ENCODE measurements around the gene LDB1. TPM values are rescaled to one million over a fixed set of nuclear protein-coding genes. Genes with fewer than 3 reads are reported as not detected.

Gene LDB1
- total RNA-seq, 1 donor from 2014 or later, result 122 TPM

DNA sequence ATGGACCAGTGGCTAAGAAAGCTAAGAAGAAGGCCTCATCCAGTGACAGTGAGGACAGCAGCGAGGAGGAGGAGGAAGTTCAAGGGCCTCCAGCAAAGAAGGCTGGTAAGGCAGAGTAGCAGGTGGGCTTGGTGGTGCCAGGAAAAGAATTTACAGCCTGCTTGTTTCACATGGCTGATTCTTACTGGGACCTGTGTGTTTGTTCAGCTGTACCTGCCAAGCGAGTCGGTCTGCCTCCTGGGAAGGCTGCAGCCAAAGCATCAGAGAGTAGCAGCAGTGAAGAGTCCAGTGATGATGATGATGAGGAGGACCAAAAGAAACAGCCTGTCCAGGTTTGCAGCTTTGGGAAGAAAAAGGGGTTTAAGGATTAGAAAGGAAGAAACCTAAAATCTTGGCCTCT, 37.1 kb upstream of the LDB1 start:
- H3K9me3 Mint-ChIP-seq, result no peaks in the 10 kb centered on the region
- H3K27ac Mint-ChIP-seq (ENCODE audit: unreplicated experiment), result no peak overlapping the region
- peaks cover 13% of the 10 kb centered on the region for H3K4me1 Mint-ChIP-seq

DNA sequence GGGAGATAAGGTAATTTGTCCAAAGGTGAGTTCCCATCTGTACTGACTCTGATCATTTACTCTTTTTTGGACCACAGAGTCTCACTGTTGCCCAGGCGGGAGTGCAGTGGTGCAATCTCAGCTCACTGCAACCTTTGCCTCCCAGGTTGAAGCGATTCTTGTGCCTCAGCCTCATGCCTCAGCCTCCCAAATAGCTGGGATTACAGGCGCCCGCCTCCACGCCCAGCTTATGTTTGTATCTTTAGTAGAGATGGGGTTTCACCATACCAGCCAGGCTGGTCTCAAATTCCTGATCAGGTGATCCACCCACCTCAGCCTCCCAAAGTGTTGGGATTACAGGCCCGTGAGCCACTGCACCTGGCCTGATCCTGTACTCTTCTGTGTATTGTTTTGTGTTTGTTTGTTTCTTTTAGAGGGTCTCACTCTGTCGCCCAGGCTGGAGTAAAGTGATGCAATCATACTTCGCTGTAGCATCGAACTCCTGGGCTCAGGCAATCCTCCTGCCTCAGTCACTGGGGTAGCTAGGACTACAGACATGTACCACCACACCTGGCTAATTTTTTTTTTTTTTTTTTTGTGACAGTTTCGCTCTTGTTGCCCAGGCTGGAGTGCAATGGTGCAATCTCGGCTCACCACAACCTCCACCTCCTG, 34.4 kb upstream of the LDB1 start:
- H3K9me3 Mint-ChIP-seq, result no peaks in the 10 kb centered on the region
- DNase-seq (ENCODE audit: low read depth, low spot score), result no peak
- peaks cover 15% of the 10 kb centered on the region for H3K36me3 Mint-ChIP-seq (ENCODE audit: low read depth)
- H3K4me3 Mint-ChIP-seq, result peak overlapping the region; percentile 98
- peaks cover 26% of the 10 kb centered on the region for H3K4me1 Mint-ChIP-seq
- H3K27ac Mint-ChIP-seq (ENCODE audit: unreplicated experiment), result no peak overlapping the region
- no peaks in the 10 kb centered on the region for H3K27me3 Mint-ChIP-seq (ENCODE audit: low read depth)
- TF ChIP-seq, protein P1, sequence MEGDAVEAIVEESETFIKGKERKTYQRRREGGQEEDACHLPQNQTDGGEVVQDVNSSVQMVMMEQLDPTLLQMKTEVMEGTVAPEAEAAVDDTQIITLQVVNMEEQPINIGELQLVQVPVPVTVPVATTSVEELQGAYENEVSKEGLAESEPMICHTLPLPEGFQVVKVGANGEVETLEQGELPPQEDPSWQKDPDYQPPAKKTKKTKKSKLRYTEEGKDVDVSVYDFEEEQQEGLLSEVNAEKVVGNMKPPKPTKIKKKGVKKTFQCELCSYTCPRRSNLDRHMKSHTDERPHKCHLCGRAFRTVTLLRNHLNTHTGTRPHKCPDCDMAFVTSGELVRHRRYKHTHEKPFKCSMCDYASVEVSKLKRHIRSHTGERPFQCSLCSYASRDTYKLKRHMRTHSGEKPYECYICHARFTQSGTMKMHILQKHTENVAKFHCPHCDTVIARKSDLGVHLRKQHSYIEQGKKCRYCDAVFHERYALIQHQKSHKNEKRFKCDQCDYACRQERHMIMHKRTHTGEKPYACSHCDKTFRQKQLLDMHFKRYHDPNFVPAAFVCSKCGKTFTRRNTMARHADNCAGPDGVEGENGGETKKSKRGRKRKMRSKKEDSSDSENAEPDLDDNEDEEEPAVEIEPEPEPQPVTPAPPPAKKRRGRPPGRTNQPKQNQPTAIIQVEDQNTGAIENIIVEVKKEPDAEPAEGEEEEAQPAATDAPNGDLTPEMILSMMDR (conservative IDR thresholded peaks at IDR 0.05), result no peak

More for the DNA sequence above, 37.1 kb upstream of the LDB1 start:
- H3K27me3 Mint-ChIP-seq (ENCODE audit: low read depth), result no peaks in the 10 kb centered on the region
- DNase-seq (ENCODE audit: low read depth, low spot score), result no peak
- H3K4me3 Mint-ChIP-seq, result no peak overlapping the region
- H3K36me3 Mint-ChIP-seq (ENCODE audit: low read depth), result peaks cover 18% of the 10 kb centered on the region
- TF ChIP-seq, protein P1 (conservative IDR thresholded peaks at IDR 0.05), result no peak

DNA sequence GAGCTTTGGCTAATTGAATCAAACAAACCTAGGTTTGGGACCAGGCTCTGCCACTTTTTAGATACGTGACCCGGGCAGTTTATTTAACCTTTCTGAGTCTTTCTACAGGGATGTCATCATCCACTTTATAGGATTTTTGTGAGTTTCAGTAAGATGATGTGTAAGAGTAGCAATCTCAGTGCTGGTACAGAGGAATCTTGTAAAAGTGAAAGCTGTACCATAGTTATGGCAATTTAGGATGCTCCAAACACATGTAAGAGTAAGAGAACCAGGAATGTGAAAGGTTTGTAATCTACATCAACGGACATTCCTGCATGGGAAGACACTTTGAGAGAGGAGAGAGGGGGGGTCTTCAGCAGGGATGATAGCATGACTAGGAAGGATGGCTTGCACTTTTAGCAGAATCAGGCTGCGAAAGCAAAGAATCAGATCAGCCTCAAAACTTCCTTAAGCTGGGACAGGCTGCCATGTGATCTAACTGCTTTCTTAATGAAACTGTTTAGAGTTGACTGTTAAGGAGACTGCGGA, 33.0 kb upstream of the LDB1 start:
- H3K9me3 Mint-ChIP-seq, result no peaks in the 10 kb centered on the region
- H3K27ac Mint-ChIP-seq (ENCODE audit: unreplicated experiment), result peak overlapping the region; percentile 99
- peaks cover 26% of the 10 kb centered on the region for H3K4me1 Mint-ChIP-seq
- TF ChIP-seq, protein P1 (conservative IDR thresholded peaks at IDR 0.05), result no peak
- no peaks in the 10 kb centered on the region for H3K27me3 Mint-ChIP-seq (ENCODE audit: low read depth)
- peaks cover 21% of the 10 kb centered on the region for H3K36me3 Mint-ChIP-seq (ENCODE audit: low read depth)
- DNase-seq (ENCODE audit: low read depth, low spot score), result no peak
- H3K4me3 Mint-ChIP-seq, result peak overlapping the region; percentile 98

DNA sequence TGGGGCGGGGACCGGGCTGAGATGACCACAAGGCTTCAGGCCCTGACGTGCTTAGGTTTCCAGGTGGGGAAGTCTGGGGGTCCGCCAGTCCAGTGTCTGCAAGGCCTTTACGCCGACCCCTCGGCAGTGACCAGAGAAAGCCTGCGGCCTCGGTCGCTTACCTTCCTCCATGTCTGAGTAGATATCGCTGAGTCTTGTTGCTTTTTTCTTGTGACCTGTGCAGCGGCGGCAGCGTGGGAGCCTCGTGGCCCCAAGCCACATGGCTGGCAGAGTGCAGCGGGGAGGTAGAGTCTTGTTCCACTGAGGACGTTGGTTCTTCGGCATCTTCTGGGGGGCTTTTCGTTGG, 32.4 kb upstream of the LDB1 start:
- H3K27me3 Mint-ChIP-seq (ENCODE audit: low read depth), result no peaks in the 10 kb centered on the region
- H3K36me3 Mint-ChIP-seq (ENCODE audit: low read depth), result peaks cover 24% of the 10 kb centered on the region
- TF ChIP-seq, protein P1 (conservative IDR thresholded peaks at IDR 0.05), result no peak
- DNase-seq (ENCODE audit: low read depth, low spot score), result no peak
- no peaks in the 10 kb centered on the region for H3K9me3 Mint-ChIP-seq
- peak overlapping the region; percentile 98 for H3K4me3 Mint-ChIP-seq
- peaks cover 26% of the 10 kb centered on the region for H3K4me1 Mint-ChIP-seq
- peak overlapping the region; percentile 99 for H3K27ac Mint-ChIP-seq (ENCODE audit: unreplicated experiment)

DNA sequence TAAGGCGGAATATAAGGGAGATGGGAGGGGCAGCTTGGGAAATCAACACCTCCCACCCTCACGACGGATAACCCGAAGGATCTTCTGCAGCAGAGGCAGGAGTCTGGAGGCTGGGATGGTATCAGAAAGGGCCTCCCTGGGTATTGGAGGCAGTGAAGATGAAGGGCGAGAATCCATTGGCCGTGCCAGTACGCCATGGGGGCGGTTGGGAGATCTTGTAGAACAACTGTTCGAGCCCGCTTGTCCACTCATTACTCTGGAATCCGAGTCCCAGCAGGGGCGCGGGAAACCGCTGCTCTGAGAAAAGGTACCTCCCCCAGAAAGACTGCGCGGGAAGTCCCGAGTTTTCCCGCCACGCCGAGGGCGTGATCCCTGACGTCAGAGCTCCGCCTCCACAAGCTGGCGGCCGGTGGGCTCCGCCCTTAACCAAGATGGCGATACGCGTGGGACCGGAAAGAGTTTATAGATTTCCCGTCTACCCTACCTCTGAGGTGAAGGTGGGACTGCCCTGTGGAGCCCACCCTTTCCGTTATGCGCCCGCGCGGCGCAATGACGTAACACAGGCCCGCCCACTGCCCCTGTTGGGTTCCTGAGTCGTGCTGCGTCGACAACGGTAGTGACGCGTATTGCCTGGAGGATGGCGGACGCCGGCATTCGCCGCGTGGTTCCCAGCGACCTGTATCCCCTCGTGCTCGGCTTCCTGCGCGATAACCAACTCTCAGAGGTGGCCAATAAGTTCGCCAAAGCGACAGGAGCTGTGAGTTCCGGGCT, 31.8 kb upstream of the LDB1 start, which contains the start of gene NOLC1:
Gene NOLC1, plus strand, starts transcription at position 616 of the 771 bp plus-strand sequence. Its CDS starts 22 bp downstream, at position 638.
- H3K36me3 Mint-ChIP-seq (ENCODE audit: low read depth), result peaks cover 26% of the 10 kb centered on the region
- no peaks in the 10 kb centered on the region for H3K9me3 Mint-ChIP-seq
- peak within 1 kb of the TSS; percentile 99 for H3K27ac Mint-ChIP-seq (ENCODE audit: unreplicated experiment)
- H3K4me1 Mint-ChIP-seq, result peaks cover 26% of the 10 kb centered on the region
- DNase-seq (ENCODE audit: low read depth, low spot score), result peak; percentile 94
- no peaks in the 10 kb centered on the region for H3K27me3 Mint-ChIP-seq (ENCODE audit: low read depth)
- TF ChIP-seq, protein P1 (conservative IDR thresholded peaks at IDR 0.05), result no peak
- peak within 1 kb of the TSS; percentile 98 for H3K4me3 Mint-ChIP-seq

Data from neural crest cell (in vitro differentiated cells).